ENCODE measurements around the gene FBXO10. TPM values are rescaled to one million over a fixed set of nuclear protein-coding genes. Genes with fewer than 3 reads are reported as not detected.

Gene FBXO10
- total and polyA plus RNA-seq, 10 of the 15 experiments (the other 5 are each of a cell fraction or from before 2014, with no cell fraction given), result 1.6 to 17.2 (median 9.6) TPM

- TF ChIP-seq IKZF1 (conservative IDR thresholded peaks at IDR 0.05) (no peak), TAF1 (IDR thresholded peaks at IDR 0.05; ENCODE audit: borderline replicate concordance, low read depth, low read length) (no peak), HDGF (IDR thresholded peaks at IDR 0.05) (0 out of 2 replicates have a peak, but pooled peaks have one; percentile 33), CTCF (IDR thresholded peaks at IDR 0.05 in 2 of 3, conservative IDR thresholded peaks at IDR 0.05 in 1 of 3; ENCODE audit: control insufficient read depth in 2 of 3, extremely low read depth in 1 of 3, insufficient read depth in 1 of 3, low read depth in 3 of 3, low read length in 3 of 3) (peak; percentile 58 to 69 (median 69); a peak in 5 of 6 replicates)
Observed at GRCh38 chr9:37582548-37583157, 6.5 kb upstream of the FBXO10 start (continued).

GRCh38 chr9:37575511-37575914, 667 bp downstream of the FBXO10 start:
- Histone ChIP-seq H3K27me3 (replicated peaks in 1 of 2; ENCODE audit: control insufficient read depth in 2 of 2, insufficient read depth in 2 of 2, low read length in 1 of 2) (no peaks in the 10 kb centered on the region), H3K4me1 (ENCODE audit: control insufficient read depth, insufficient read depth, low read length) (peaks cover 5% of the 10 kb centered on the region), H3K79me2 (ENCODE audit: control insufficient read depth, insufficient read depth, low read length) (peaks cover 17% of the 10 kb centered on the region), H3K9me3 (replicated peaks; ENCODE audit: control insufficient read depth, insufficient read depth, low read length) (no peaks in the 10 kb centered on the region), H2AFZ (ENCODE audit: control insufficient read depth, low read depth, low read length) (peak overlapping the region; percentile 78), H3K4me2 (ENCODE audit: control insufficient read depth, insufficient read depth) (peak overlapping the region; percentile 90), H3K9ac (ENCODE audit: control insufficient read depth, insufficient read depth, low read length) (peak overlapping the region; percentile 82), H3K4me3 (peak overlapping the region; percentile 89), H3K36me3 (ENCODE audit: control insufficient read depth in 2 of 2, insufficient read depth in 2 of 2, low read length in 1 of 2) (peaks cover 2 to 3% of the 10 kb centered on the region in 2 experiments; a peak in 2 of 4 replicates), H3K27ac (ENCODE audit: control insufficient read depth, insufficient read depth) (peak overlapping the region; percentile 78), H4K20me1 (ENCODE audit: control insufficient read depth, insufficient read depth) (no peaks in the 10 kb centered on the region)
- intact Hi-C loops (cut with micrococcal nuclease; ENCODE audit: unreplicated experiment) (loop anchor here (5.0 to 10.0 kb wide), 2 partner anchors 88 to 551 kb away; partner anchors contain the start of gene POLR1E), in situ Hi-C loops (cut with MboI) (no loop called here)
- FAIRE-seq, result peak; percentile 83
- ChIA-PET POLR2A (interaction anchor here (0.6 to 6.5 kb wide), 8 partner anchors 8 to 876 kb away, joined by 3 to 54 read pairs (median 3); partner anchors contain the start of genes TOMM5 and ZBTB5), CTCF (interaction anchor here (1.0 to 7.8 kb wide), 8 partner anchors 8 to 164 kb away, joined by 3 to 55 read pairs (median 5); partner anchors contain the start of gene TOMM5), RAD21 (ENCODE audit: unreplicated experiment) (interaction anchor here (0.9 to 4.1 kb wide), 5 partner anchors 9 to 340 kb away, joined by 3 to 27 read pairs (median 18); partner anchors contain the start of genes POLR1E and TOMM5), SMC1A (ENCODE audit: uncharacterized antibody, unreplicated experiment) (interaction anchor here (0.8 to 8.1 kb wide), 9 partner anchors 9 to 94 kb away, joined by 3 to 60 read pairs (median 7); partner anchors contain the start of genes POLR1E and TOMM5)
- ATAC-seq, result peak; percentile 67
- no peak for DNase-seq (ENCODE audit: low read depth, low spot score)
- BruUV-seq (replicated peaks), result no TSS peak
- TF ChIP-seq ESRRA (IDR thresholded peaks at IDR 0.05; ENCODE audit: low read length), result no peak
- TF ChIP-seq NFIC (IDR thresholded peaks at IDR 0.05; ENCODE audit: low read depth, low read length), result 0 out of 2 replicates have a peak, but pooled peaks have one; percentile 7
- TF ChIP-seq ZNF207 (IDR thresholded peaks at IDR 0.05; ENCODE audit: borderline replicate concordance), result no peak
- TF ChIP-seq YY1 (IDR thresholded peaks at IDR 0.05; ENCODE audit: low read depth, low read length), result 0 out of 2 replicates have a peak, but pooled peaks have one; percentile 9
- TF ChIP-seq CHD1 (IDR thresholded peaks at IDR 0.05; ENCODE audit: low read depth, low read length), result no peak
- TF ChIP-seq POU2F2 (IDR thresholded peaks at IDR 0.05; ENCODE audit: borderline replicate concordance, low read depth, low read length), result peak; percentile 95
- 0 out of 4 replicates have a peak, but pooled peaks of 1 of the 2 experiments have one; percentile 45 for TF ChIP-seq SRF (IDR thresholded peaks at IDR 0.05; ENCODE audit: low read depth in 2 of 2, low read length in 2 of 2)
- 0% methylated on average over 5 of the region's 5 CpGs for WGBS (ENCODE audit: insufficient coverage, insufficient replicate concordance, low lambda C conversion rate, missing lambda C conversion rate)
